HCT116 (cell line): Measurements from ENCODE around the gene LAIR1. TPM values are rescaled to one million over a fixed set of nuclear protein-coding genes. Genes with fewer than 3 reads are reported as not detected.

Experiments used
- ATAC-seq: fragments of 200-7000 bp; cut with Tn5 transposase; 2 replicates; pipeline ENCODE4 v1.9.1; 2020; ENCODE audit warnings: mild to moderate bottlenecking, moderate library complexity
- BruUV-seq: library from RNA; stranded (reverse); fragments of 400-500 nt; replicated peaks from 2 replicates; lab custom pipeline; 2021; lab: Mats Ljungman, UMichigan
- CTCF ChIA-PET: fragments of 300-600 bp; sonication (Branson Sonifier 250); formaldehyde crosslinking; loops from one replicate; lab custom pipeline; 2021; ENCODE audit warnings: antibody characterized with exemption; lab: Charles Lee
- POLR2A ChIA-PET: fragments of 300-600, 350-600 bp; sonication (Branson Sonifier 250); formaldehyde crosslinking; loops from one replicate; lab custom pipeline; 2021; ENCODE audit warnings: antibody characterized with exemption; lab: Charles Lee
- RAD21 ChIA-PET, 2 experiments: fragments of 300-600 bp; sonication (Branson Sonifier 250); formaldehyde crosslinking; loops; one replicate each; lab custom pipeline; 2023; ENCODE audit warnings: low total read pairs in 2 of 2; ENCODE audit not compliant: uncharacterized antibody in 2 of 2, unreplicated experiment in 2 of 2, low non-redundant PET in 1 of 2; lab: Charles Lee
- DNase-seq: peaks from one replicate; pipeline ENCODE4 v3.0.0-alpha.2; 2010; ENCODE audit warnings: low read depth, low spot score
- H2AFZ ChIP-seq: fragments of 200-600 bp; shearing (Covaris generic), sonication (generic); 2 replicates; pipeline ENCODE4 v1.6.1; 2017; ENCODE audit warnings: low read depth, mixed run types, mixed read lengths, antibody characterized with exemption, low read length; ENCODE audit not compliant: poor library complexity, severe bottlenecking
- H3K27ac ChIP-seq: 2 replicates; pipeline ENCODE4 v1.5.1; 2012; ENCODE audit warnings: low read depth, low read length
- H3K27me3 ChIP-seq: fragments of 200-600 bp; sonication (generic); 2 replicates; pipeline ENCODE4 v1.6.1; 2016; ENCODE audit warnings: mixed run types, low read length, mixed read lengths; ENCODE audit not compliant: insufficient read depth
- H3K36me3 ChIP-seq, 2 experiments: fragments of 200-500 bp in 1 of 2; fragments of 200-600 bp in 1 of 2; sonication (Bioruptor generic) in 1 of 2; sonication (generic) in 1 of 2; 2 replicates each; pipeline versions ENCODE4 v1.5.1 to v1.6.1; 2014 to 2016; ENCODE audit warnings: low read length in 2 of 2, inconsistent platforms in 1 of 2, mixed read lengths in 1 of 2, mixed run types in 1 of 2; ENCODE audit not compliant: insufficient read depth in 2 of 2, control insufficient read depth in 1 of 2
- H3K4me1 ChIP-seq, 2 experiments: fragments of 200-600 bp in 1 of 2; sonication (generic) in 1 of 2; 2 replicates each; pipeline versions ENCODE4 v1.5.1 to v1.6.1; 2012 to 2017; ENCODE audit warnings: low read length in 2 of 2, inconsistent platforms in 1 of 2, mild to moderate bottlenecking in 1 of 2, mixed read lengths in 1 of 2, mixed run types in 1 of 2, moderate library complexity in 1 of 2; ENCODE audit not compliant: insufficient read depth in 2 of 2, control insufficient read depth in 1 of 2
- H3K4me2 ChIP-seq: fragments of 200-600 bp; sonication (generic); 2 replicates; pipeline ENCODE4 v1.6.1; 2017; ENCODE audit warnings: mixed run types, low read length, mixed read lengths
- H3K4me3 ChIP-seq, 2 experiments: fragments of 200-600 bp in 1 of 2; sonication (generic) in 1 of 2; replicated peaks in 1 of 2; 2 replicates each; pipeline ENCODE4 v1.5.1; 2011 to 2016; ENCODE audit warnings: low read length in 2 of 2, control low read depth in 1 of 2, low read depth in 1 of 2, mild to moderate bottlenecking in 1 of 2, mixed read lengths in 1 of 2, mixed run types in 1 of 2
- H3K79me2 ChIP-seq: fragments of 200-600 bp; sonication (generic); 2 replicates; pipeline ENCODE4 v1.6.1; 2017; ENCODE audit warnings: mild to moderate bottlenecking, mixed run types, low read length, moderate library complexity, mixed read lengths; ENCODE audit not compliant: insufficient read depth
- H3K9ac ChIP-seq: fragments of 200-600 bp; sonication (generic); 2 replicates; pipeline ENCODE4 v1.6.1; 2016; ENCODE audit warnings: low read length, mixed read lengths
- H3K9me2 ChIP-seq: fragments of 200-600 bp; sonication (generic), shearing (Covaris generic); 2 replicates; pipeline ENCODE4 v1.6.1; 2017; ENCODE audit warnings: mixed run types, mild to moderate bottlenecking, moderate library complexity; ENCODE audit not compliant: insufficient read depth
- H3K9me3 ChIP-seq, 2 experiments: fragments of 200-500 bp in 1 of 2; fragments of 200-600 bp in 1 of 2; sonication (Bioruptor generic) in 1 of 2; sonication (generic) in 1 of 2; 2 replicates each; pipeline ENCODE4 v1.6.1; 2014 to 2017; ENCODE audit warnings: low read length in 2 of 2, mixed read lengths in 2 of 2, inconsistent platforms in 1 of 2, low read depth in 1 of 2, mild to moderate bottlenecking in 1 of 2, mixed run types in 1 of 2, moderate library complexity in 1 of 2; ENCODE audit not compliant: control insufficient read depth in 1 of 2, insufficient read depth in 1 of 2
- H4K20me1 ChIP-seq: fragments of 200-600 bp; sonication (generic), shearing (Covaris generic); 2 replicates; pipeline ENCODE4 v1.6.1; 2017; ENCODE audit warnings: mixed run types, mild to moderate bottlenecking, moderate library complexity; ENCODE audit not compliant: insufficient read depth
- RAD21 ChIP-seq: IDR thresholded peaks from 2 replicates; pipeline ENCODE4 v1.6.1; 2012; ENCODE audit warnings: low read depth, mild to moderate bottlenecking
- SIN3A ChIP-seq: IDR thresholded peaks from 2 replicates; pipeline ENCODE4 v1.6.1; 2012; ENCODE audit warnings: low read depth
- SRF ChIP-seq: IDR thresholded peaks from 2 replicates; pipeline ENCODE4 v1.6.1; 2012; ENCODE audit warnings: low read depth
- intact Hi-C: fragments of 100-400 bp; cut with micrococcal nuclease; formaldehyde crosslinking; loops from 2 replicates; pipeline ENCODE4 v1.10.0; 2022
- total RNA-seq: library from RNA; stranded (reverse); gene quantifications from one replicate; pipeline ENCODE4 v1.2.1, GENCODE V29; 2021; ENCODE audit not compliant: unreplicated experiment
- TF ChIP-seq, protein P1 (sequence below), 3 experiments: fragments of 200-600 bp in 1 of 3; sonication (generic) in 1 of 3; IDR thresholded peaks in 2 of 3; conservative IDR thresholded peaks in 1 of 3; 2 replicates each; pipeline ENCODE4 v1.5.1; 2012 to 2017; ENCODE audit warnings: low read depth in 2 of 3, low read length in 2 of 3, antibody characterized with exemption in 1 of 3, borderline replicate concordance in 1 of 3, control low read depth in 1 of 3, mild to moderate bottlenecking in 1 of 3, mixed read lengths in 1 of 3, mixed run types in 1 of 3, moderate library complexity in 1 of 3; ENCODE audit not compliant: insufficient read depth in 1 of 3

Gene LAIR1
- total RNA-seq, 1 experiment from 2014 or later, result 0.89 TPM

DNA sequence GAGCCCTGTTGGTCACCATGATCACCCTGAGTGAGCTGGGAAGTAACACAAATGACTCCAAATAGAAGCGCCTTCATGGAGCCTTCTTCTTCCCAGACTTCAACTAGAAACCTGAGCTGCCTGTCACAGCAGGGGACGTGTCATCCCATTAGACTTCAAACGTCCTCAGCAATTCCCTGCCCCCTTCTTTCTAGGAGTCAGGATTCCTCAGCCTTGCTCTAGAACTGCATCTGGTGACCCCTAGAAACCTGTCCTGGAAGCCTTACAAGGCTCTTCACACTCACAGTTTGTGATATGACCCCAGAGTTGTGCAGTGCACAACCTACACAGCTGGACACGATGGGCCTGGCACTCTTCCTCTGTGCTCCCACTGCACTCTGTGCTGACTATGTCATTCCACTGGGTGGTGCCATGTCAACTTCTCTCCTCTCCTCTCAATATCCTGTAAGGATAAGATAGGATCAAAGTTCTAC lies 26.9 kb upstream of the LAIR1 start:
- H4K20me1 ChIP-seq, result no peaks in the 10 kb centered on the region
- H3K79me2 ChIP-seq, result no peaks in the 10 kb centered on the region
- ATAC-seq, result peak; percentile 94
- no peak for DNase-seq
- peaks cover 12% of the 10 kb centered on the region; the same call in 1 of the 2 replicates for H3K27me3 ChIP-seq
- H3K27ac ChIP-seq, result no peak overlapping the region
- ChIA-PET CTCF (interaction anchor here (0.7 to 2.9 kb wide), 21 partner anchors 8 to 598 kb away, joined by 3 to 17 read pairs (median 4); partner anchors contain the start of genes LENG8, MBOAT7, PRPF31 and TFPT), RAD21 (interaction anchor here (0.5 to 0.9 kb wide), 3 partner anchors 46 to 1966 kb away, joined by 3 to 4 read pairs (median 3); no protein-coding TSS in a partner anchor), POLR2A (interaction anchor here (0.8 to 1.6 kb wide), 2 partner anchors 47 to 56 kb away, joined by 3 to 6 read pairs; no protein-coding TSS in a partner anchor)
- H3K9me3 ChIP-seq, result no peaks in the 10 kb centered on the region
- H3K9me2 ChIP-seq, result no peaks in the 10 kb centered on the region
- no peak overlapping the region for H3K4me3 ChIP-seq
- intact Hi-C loops, result loop anchor here (5.0 kb wide), 1 partner anchor 159 kb away; no protein-coding TSS in a partner anchor
- no TSS peak for BruUV-seq
- H3K36me3 ChIP-seq, result no peaks in the 10 kb centered on the region
- H3K4me2 ChIP-seq, result peak overlapping the region; percentile 40
- peaks cover 7 to 14% of the 10 kb centered on the region in 2 experiments; a peak in 3 of 4 replicates for H3K4me1 ChIP-seq
- peak overlapping the region; percentile 23 for H2AFZ ChIP-seq
- H3K9ac ChIP-seq, result no peak overlapping the region
- TF ChIP-seq RAD21 (peak; percentile 61), SIN3A (no peak)
- TF ChIP-seq, protein P1, sequence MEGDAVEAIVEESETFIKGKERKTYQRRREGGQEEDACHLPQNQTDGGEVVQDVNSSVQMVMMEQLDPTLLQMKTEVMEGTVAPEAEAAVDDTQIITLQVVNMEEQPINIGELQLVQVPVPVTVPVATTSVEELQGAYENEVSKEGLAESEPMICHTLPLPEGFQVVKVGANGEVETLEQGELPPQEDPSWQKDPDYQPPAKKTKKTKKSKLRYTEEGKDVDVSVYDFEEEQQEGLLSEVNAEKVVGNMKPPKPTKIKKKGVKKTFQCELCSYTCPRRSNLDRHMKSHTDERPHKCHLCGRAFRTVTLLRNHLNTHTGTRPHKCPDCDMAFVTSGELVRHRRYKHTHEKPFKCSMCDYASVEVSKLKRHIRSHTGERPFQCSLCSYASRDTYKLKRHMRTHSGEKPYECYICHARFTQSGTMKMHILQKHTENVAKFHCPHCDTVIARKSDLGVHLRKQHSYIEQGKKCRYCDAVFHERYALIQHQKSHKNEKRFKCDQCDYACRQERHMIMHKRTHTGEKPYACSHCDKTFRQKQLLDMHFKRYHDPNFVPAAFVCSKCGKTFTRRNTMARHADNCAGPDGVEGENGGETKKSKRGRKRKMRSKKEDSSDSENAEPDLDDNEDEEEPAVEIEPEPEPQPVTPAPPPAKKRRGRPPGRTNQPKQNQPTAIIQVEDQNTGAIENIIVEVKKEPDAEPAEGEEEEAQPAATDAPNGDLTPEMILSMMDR (IDR thresholded peaks at IDR 0.05 in 2 of 3, conservative IDR thresholded peaks at IDR 0.05 in 1 of 3; ENCODE audit: borderline replicate concordance in 1 of 3, insufficient read depth in 1 of 3, low read depth in 2 of 3, low read length in 2 of 3), result peak; percentile 47 to 54 (median 52)

DNA sequence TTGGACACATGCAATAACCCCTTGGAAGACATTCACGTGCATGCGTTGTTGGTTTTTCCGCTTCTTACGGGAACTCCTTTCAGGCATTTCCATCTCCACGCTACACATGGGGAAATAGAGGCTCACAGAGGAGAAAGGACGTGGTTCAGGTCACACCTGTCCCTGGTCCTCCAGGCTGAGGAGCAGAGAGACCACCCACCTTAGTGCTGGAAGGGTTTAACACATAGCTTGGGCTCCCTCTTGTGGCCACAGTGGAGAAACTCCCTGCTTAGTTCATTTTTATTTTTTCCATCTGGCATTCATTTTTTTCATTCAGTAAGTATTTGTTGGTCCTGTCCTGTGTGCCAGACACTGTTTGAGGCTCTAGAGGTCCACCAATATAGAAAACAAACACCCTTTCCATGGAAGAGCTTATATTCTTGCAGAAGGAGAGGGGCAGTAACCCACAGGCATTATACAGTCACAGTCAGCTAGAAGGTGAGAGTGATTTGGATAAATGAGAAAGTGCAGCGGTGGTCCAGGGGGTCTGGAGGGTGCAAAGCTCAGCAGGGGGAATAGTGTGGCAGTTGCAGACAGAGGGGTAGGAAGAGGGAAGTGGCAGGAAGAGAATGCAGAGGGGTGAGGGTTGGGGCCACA lies 26.3 kb upstream of the LAIR1 start:
- no peak overlapping the region for H3K4me3 ChIP-seq
- peaks cover 12% of the 10 kb centered on the region; the same call in 1 of the 2 replicates for H3K27me3 ChIP-seq
- no peaks in the 10 kb centered on the region for H3K9me3 ChIP-seq
- H4K20me1 ChIP-seq, result no peaks in the 10 kb centered on the region
- BruUV-seq, result no TSS peak
- no peak overlapping the region for H3K27ac ChIP-seq
- peaks cover 7 to 14% of the 10 kb centered on the region in 2 experiments; a peak in 3 of 4 replicates for H3K4me1 ChIP-seq
- no peaks in the 10 kb centered on the region for H3K79me2 ChIP-seq
- intact Hi-C loops, result loop anchor here (1.0 to 5.0 kb wide), 2 partner anchors 66 to 159 kb away; no protein-coding TSS in a partner anchor
- peak overlapping the region; percentile 40 for H3K4me2 ChIP-seq
- ATAC-seq (peak; percentile 70), DNase-seq (peak; percentile 68)
- CTCF ChIA-PET, result interaction anchor here (0.6 to 2.9 kb wide), 20 partner anchors 8 to 598 kb away, joined by 3 to 17 read pairs (median 4); partner anchors contain the start of genes LENG8 and MBOAT7
- POLR2A ChIA-PET, result interaction anchor here (1.6 kb wide), 1 partner anchor 57 kb away, joined by 6 read pairs; no protein-coding TSS in a partner anchor
- no peak for TF ChIP-seq SRF
- TF ChIP-seq, protein P1 (IDR thresholded peaks at IDR 0.05 in 2 of 3, conservative IDR thresholded peaks at IDR 0.05 in 1 of 3; ENCODE audit: borderline replicate concordance in 1 of 3, insufficient read depth in 1 of 3, low read depth in 2 of 3, low read length in 2 of 3), result peak; percentile 71 to 84 (median 72); a peak in 5 of 6 replicates
- TF ChIP-seq RAD21, result peak; percentile 69
- RAD21 ChIA-PET, result interaction anchor here (0.6 to 0.9 kb wide), 2 partner anchors 125 to 1966 kb away, joined by 3 read pairs; no protein-coding TSS in a partner anchor
- H2AFZ ChIP-seq, result peak overlapping the region; percentile 23
- H3K9me2 ChIP-seq, result no peaks in the 10 kb centered on the region
- H3K9ac ChIP-seq, result no peak overlapping the region
- H3K36me3 ChIP-seq, result no peaks in the 10 kb centered on the region
